H1 (cell line): ENCODE measurements around the gene ZNF423. TPM values are rescaled to one million over a fixed set of nuclear protein-coding genes. Genes with fewer than 3 reads are reported as not detected.

Source experiments
- CTCF ChIA-PET: fragments of 300-600 bp; sonication (Branson Sonifier 250); formaldehyde crosslinking; loops from one replicate; lab custom pipeline; 2021; ENCODE audit not compliant: partially characterized antibody; lab: Charles Lee
- POLR2A ChIA-PET: fragments of 300-600 bp; sonication (Branson Sonifier 250); formaldehyde crosslinking; loops from one replicate; lab custom pipeline; 2021; ENCODE audit warnings: inconsistent platforms; ENCODE audit not compliant: partially characterized antibody; lab: Charles Lee
- DNase-seq, 2 experiments: peaks; one replicate each; pipeline versions ENCODE4 v3.0.0 to v3.0.0-alpha.2; 2010 to 2022; ENCODE audit warnings: low spot score in 2 of 2, low read depth in 1 of 2, mixed read lengths in 1 of 2
- FAIRE-seq: peaks from 2 replicates; lab custom pipeline; 2011; peaks lifted over from hg19 to GRCh38; lab: Jason Lieb, UNC
- H2AFZ ChIP-seq: 2 replicates; pipeline ENCODE4 v1.8.1; 2012; ENCODE audit warnings: low read length, inconsistent platforms
- H2AK5ac ChIP-seq: 2 replicates; pipeline ENCODE4 v1.6.1; 2013; ENCODE audit warnings: low read depth, low read length
- H2BK120ac ChIP-seq: replicated peaks from 2 replicates; pipeline ENCODE3; 2013; ENCODE audit warnings: low read depth, low read length, inconsistent platforms
- H2BK12ac ChIP-seq: 2 replicates; pipeline ENCODE4 v1.6.1; 2013; ENCODE audit warnings: low read depth, low read length
- H2BK15ac ChIP-seq: 2 replicates; pipeline ENCODE4 v1.6.1; 2013; ENCODE audit warnings: low read length
- H2BK20ac ChIP-seq: 2 replicates; pipeline ENCODE4 v1.6.1; 2013; ENCODE audit warnings: low read length
- H2BK5ac ChIP-seq: 2 replicates; pipeline ENCODE4 v1.6.1; 2013; ENCODE audit warnings: low read depth, low read length
- H3K14ac ChIP-seq: 2 replicates; pipeline ENCODE4 v1.6.1; 2013; ENCODE audit warnings: inconsistent platforms; ENCODE audit not compliant: insufficient read length
- H3K18ac ChIP-seq: 2 replicates; pipeline ENCODE4 v1.6.1; 2013; ENCODE audit warnings: low read length; ENCODE audit errors: extremely low read depth
- H3K23ac ChIP-seq: 2 replicates; pipeline ENCODE4 v1.6.1; 2013; ENCODE audit warnings: inconsistent platforms; ENCODE audit not compliant: insufficient read length
- H3K23me2 ChIP-seq: 2 replicates; pipeline ENCODE4 v1.6.1; 2013; ENCODE audit warnings: low read depth, low read length
- H3K27ac ChIP-seq: 2 replicates; pipeline ENCODE4 v1.6.1; 2011; ENCODE audit warnings: low read depth, low read length, inconsistent platforms
- H3K27me3 ChIP-seq, 4 experiments: replicated peaks in 1 of 4; 1 replicate in 1 of 4; 2 replicates in 3 of 4; pipeline versions ENCODE4 v1.6.1 to v1.8.1; 2011 to 2013; ENCODE audit warnings: low read length in 3 of 4, mild to moderate bottlenecking in 3 of 4, inconsistent platforms in 2 of 4, mixed read lengths in 2 of 4, moderate library complexity in 1 of 4; ENCODE audit not compliant: control insufficient read depth in 3 of 4, insufficient read depth in 3 of 4; ENCODE audit errors: extremely low read depth in 1 of 4
- H3K36me3 ChIP-seq, 4 experiments: 2 replicates each; pipeline versions ENCODE4 v1.6.1 to v1.8.1; 2011 to 2013; ENCODE audit warnings: mild to moderate bottlenecking in 4 of 4, low read length in 3 of 4, moderate library complexity in 2 of 4, control low read depth in 1 of 4, inconsistent platforms in 1 of 4; ENCODE audit not compliant: insufficient read depth in 4 of 4, control insufficient read depth in 2 of 4
- H3K4ac ChIP-seq: replicated peaks from 2 replicates; pipeline ENCODE3; 2013; ENCODE audit warnings: low read length, low read depth, mixed read lengths, inconsistent platforms; ENCODE audit not compliant: insufficient read length
- H3K4me1 ChIP-seq, 4 experiments: replicated peaks in 1 of 4; 1 replicate in 1 of 4; 2 replicates in 3 of 4; pipeline versions ENCODE4 v1.6.1 to v1.8.1; 2011 to 2013; ENCODE audit warnings: low read length in 3 of 4, inconsistent platforms in 2 of 4, mixed read lengths in 1 of 4; ENCODE audit not compliant: insufficient read depth in 4 of 4, control insufficient read depth in 3 of 4
- H3K4me2 ChIP-seq, 2 experiments: 2 replicates each; pipeline versions ENCODE4 v1.6.1 to v1.8.1; 2011 to 2013; ENCODE audit warnings: low read depth in 2 of 2, low read length in 2 of 2, control low read depth in 1 of 2, inconsistent platforms in 1 of 2, mild to moderate bottlenecking in 1 of 2; ENCODE audit not compliant: insufficient read depth in 1 of 2
- H3K4me3 ChIP-seq, 4 experiments: fragments of 200-600, 300-600 bp in 1 of 4; sonication (generic), shearing (Covaris generic), sonication (Bioruptor Twin) in 1 of 4; 2 replicates each; pipeline versions ENCODE4 v1.5.1 to v1.8.1; 2011 to 2016; ENCODE audit warnings: low read length in 4 of 4, low read depth in 3 of 4, control low read depth in 2 of 4, inconsistent platforms in 2 of 4, mild to moderate bottlenecking in 2 of 4, mixed read lengths in 1 of 4, moderate library complexity in 1 of 4; ENCODE audit not compliant: insufficient read depth in 2 of 4; ENCODE audit errors: extremely low read depth in 1 of 4
- H3K56ac ChIP-seq: replicated peaks from 2 replicates; pipeline ENCODE3; 2013; ENCODE audit warnings: low read depth, mild to moderate bottlenecking, mixed read lengths, low read length, inconsistent platforms; ENCODE audit not compliant: insufficient read length
- H3K79me1 ChIP-seq: 2 replicates; pipeline ENCODE4 v1.6.1; 2013; ENCODE audit warnings: low read depth, low read length, control low read depth
- H3K79me2 ChIP-seq, 2 experiments: 2 replicates each; pipeline versions ENCODE4 v1.6.1 to v1.8.1; 2012 to 2013; ENCODE audit warnings: low read length in 2 of 2, mild to moderate bottlenecking in 2 of 2, inconsistent platforms in 1 of 2; ENCODE audit not compliant: insufficient read depth in 2 of 2, control insufficient read depth in 1 of 2
- H3K9ac ChIP-seq, 4 experiments: replicated peaks in 1 of 4; 1 replicate in 1 of 4; 2 replicates in 3 of 4; pipeline versions ENCODE4 v1.6.1 to v1.8.1; 2011 to 2013; ENCODE audit warnings: low read depth in 3 of 4, low read length in 3 of 4, control low read depth in 2 of 4, mild to moderate bottlenecking in 2 of 4, moderate library complexity in 2 of 4, inconsistent platforms in 1 of 4; ENCODE audit errors: extremely low read depth in 1 of 4
- H3K9me3 ChIP-seq, 2 experiments: 2 replicates each; pipeline versions ENCODE4 v1.6.1 to v1.8.1; 2012 to 2013; ENCODE audit warnings: mild to moderate bottlenecking in 2 of 2, moderate library complexity in 2 of 2, control low read depth in 1 of 2, inconsistent platforms in 1 of 2, low read depth in 1 of 2, low read length in 1 of 2, mixed read lengths in 1 of 2; ENCODE audit not compliant: insufficient read depth in 2 of 2
- H4K20me1 ChIP-seq, 2 experiments: replicated peaks in 1 of 2; 2 replicates each; pipeline versions ENCODE3 to v1.8.1; 2011 to 2013; ENCODE audit warnings: inconsistent platforms in 2 of 2, low read length in 2 of 2, mild to moderate bottlenecking in 1 of 2; ENCODE audit not compliant: insufficient read depth in 2 of 2, control insufficient read depth in 1 of 2
- H4K5ac ChIP-seq: 2 replicates; pipeline ENCODE4 v1.6.1; 2013; ENCODE audit warnings: low read length, low read depth, mixed read lengths, inconsistent platforms; ENCODE audit not compliant: insufficient read length
- H4K8ac ChIP-seq: 2 replicates; pipeline ENCODE4 v1.8.0; 2013; ENCODE audit warnings: mild to moderate bottlenecking, moderate library complexity, low read length, inconsistent platforms; ENCODE audit not compliant: insufficient read depth; ENCODE audit errors: extremely low read depth
- H4K91ac ChIP-seq: replicated peaks from 2 replicates; pipeline ENCODE3; 2013; ENCODE audit warnings: low read length, mixed read lengths, inconsistent platforms; ENCODE audit not compliant: insufficient read length
- ATF3 ChIP-seq: IDR thresholded peaks from 2 replicates; pipeline ENCODE4 v1.6.1; 2011; ENCODE audit warnings: low read depth, mild to moderate bottlenecking, low read length; ENCODE audit not compliant: insufficient read depth
- EP300 ChIP-seq, 2 experiments: IDR thresholded peaks; 1 replicate in 1 of 2; 2 replicates in 1 of 2; pipeline ENCODE4 v1.6.1; 2011 to 2012; ENCODE audit warnings: low read depth in 2 of 2, low read length in 2 of 2, mild to moderate bottlenecking in 2 of 2, borderline replicate concordance in 1 of 2, inconsistent platforms in 1 of 2, moderate library complexity in 1 of 2
- JUN ChIP-seq: IDR thresholded peaks from 2 replicates; pipeline ENCODE4 v1.6.1; 2011; ENCODE audit warnings: low read depth, mild to moderate bottlenecking, improper control_type of control experiment, low read length
- KDM1A ChIP-seq: fragments of 200-600, 300-600 bp; sonication (generic); IDR thresholded peaks from 2 replicates; pipeline ENCODE4 v1.7.1; 2016; ENCODE audit warnings: mild to moderate bottlenecking, low read length, borderline replicate concordance
- MAFK ChIP-seq: IDR thresholded peaks from 2 replicates; pipeline ENCODE4 v1.6.1; 2012; ENCODE audit warnings: low read depth, mild to moderate bottlenecking, improper control_type of control experiment, low read length
- RAD21 ChIP-seq, 2 experiments: IDR thresholded peaks in 1 of 2; conservative IDR thresholded peaks in 1 of 2; 2 replicates each; pipeline ENCODE4 v1.6.1; 2011; ENCODE audit warnings: low read depth in 2 of 2, low read length in 2 of 2, improper control_type of control experiment in 1 of 2, inconsistent platforms in 1 of 2, mild to moderate bottlenecking in 1 of 2, moderate library complexity in 1 of 2
- RFX5 ChIP-seq: IDR thresholded peaks from 2 replicates; pipeline ENCODE4 v1.6.1; 2011; ENCODE audit warnings: low read depth, low read length, improper control_type of control experiment, borderline replicate concordance
- SIRT6 ChIP-seq: IDR thresholded peaks from one replicate; pipeline ENCODE4 v1.7.1; 2012; ENCODE audit warnings: low read length, inconsistent platforms
- USF2 ChIP-seq: IDR thresholded peaks from 2 replicates; pipeline ENCODE4 v1.6.1; 2011; ENCODE audit warnings: low read length, improper control_type of control experiment
- WGBS, 2 experiments: shearing (Covaris generic) in 1 of 2; methylation state at CpG; one replicate each; pipeline versions ENCODE4 v1.1.6 to v1.1.7; 2013 to 2015; ENCODE audit warnings: low lambda C conversion rate in 2 of 2, mixed read lengths in 2 of 2, inconsistent platforms in 1 of 2, low coverage in 1 of 2, missing lambda C conversion rate in 1 of 2; ENCODE audit not compliant: insufficient replicate concordance in 2 of 2, insufficient coverage in 1 of 2, insufficient read length in 1 of 2; ENCODE audit errors: extremely low coverage in 1 of 2, missing lambda C conversion rate in 1 of 2; 5-methylcytosine and 5-hydroxymethylcytosine counted together
- polyA plus RNA-seq, 7 experiments: library from polyadenylated mRNA; depleted of rRNA in 3 of 7; stranded (reverse) in 5 of 7; unstranded in 2 of 7; fragments of >200 nt in 5 of 7; fragments of 200-250 nt in 2 of 7; gene quantifications; 1 replicate in 5 of 7; 2 replicates in 1 of 7; 4 replicates in 1 of 7; pipeline versions ENCODE4 v1.2.1 to v1.2.3, GENCODE V29; 2011 to 2013; ENCODE audit warnings: missing spikeins in 2 of 7, mixed read lengths in 2 of 7
- total RNA-seq: library from RNA; stranded (reverse); fragmentation: NEBNext Ultra II Directional; extraction: Animal tissue kit (Norgen Biotek cat#: 25700); gene quantifications from 2 replicates; pipeline ENCODE4 v1.2.1, GENCODE V29; 2021
- TF ChIP-seq, protein P1 (sequence below): IDR thresholded peaks from 2 replicates; pipeline ENCODE4 v1.6.1; 2012; ENCODE audit warnings: inconsistent platforms

Gene ZNF423
- total and polyA plus RNA-seq, 2 of the 8 experiments (the other 6 are each of a cell fraction or from before 2014, with no cell fraction given), result 38.2 to 52.3 TPM

GRCh38 chr16:49781401-49781800 is 74.5 kb downstream of the ZNF423 start:
- ChIA-PET POLR2A (interaction anchor here (1.0 to 1.1 kb wide), 2 partner anchors 11 to 18 kb away, joined by 3 to 4 read pairs; no protein-coding TSS in a partner anchor), CTCF (interaction anchor here (1.4 to 3.1 kb wide), 3 partner anchors 11 to 76 kb away, joined by 3 to 18 read pairs (median 15); no protein-coding TSS in a partner anchor)
- no peak for DNase-seq
- Histone ChIP-seq H2BK12ac (no peak overlapping the region), H3K79me1 (peaks cover 6% of the 10 kb centered on the region), H3K9ac (no peak overlapping the region), H3K27me3 (no peaks in the 10 kb centered on the region), H3K4me1 (peaks cover 0 to 8% (median 7%) of the 10 kb centered on the region in 4 experiments), H4K20me1 (peaks cover 0 to 6% of the 10 kb centered on the region in 2 experiments), H4K91ac (no peak overlapping the region), H2BK15ac (no peak overlapping the region), H3K27ac (no peak overlapping the region), H3K23ac (no peak overlapping the region), H3K4me3 (no peak overlapping the region), H3K4ac (no peak overlapping the region), H4K8ac (no peak overlapping the region; the same call in 1 of the 2 replicates), H3K79me2 (peaks cover 5 to 29% of the 10 kb centered on the region in 2 experiments; a peak in 3 of 4 replicates), H3K4me2 (no peak overlapping the region), H2AFZ (no peak overlapping the region), H3K23me2 (peaks cover 1% of the 10 kb centered on the region; the same call in 1 of the 2 replicates), H2BK20ac (no peak overlapping the region), H2AK5ac (no peak overlapping the region), H3K56ac (no peak overlapping the region), H2BK5ac (no peak overlapping the region), H3K14ac (no peak overlapping the region), H3K36me3 (peaks cover 0 to 4% (median under 1%) of the 10 kb centered on the region in 4 experiments; a peak in 3 of 8 replicates), H3K18ac (no peak overlapping the region), H2BK120ac (no peak overlapping the region), H3K9me3 (no peaks in the 10 kb centered on the region), H4K5ac (no peak overlapping the region)
- 94% methylated on average over 12 of the region's 14 CpGs; no CpG with 5 or more reads in 1 of the 2 experiments for WGBS, 2 experiments
- FAIRE-seq, result no peak
- no peak for TF ChIP-seq ATF3
- no peak for TF ChIP-seq SIRT6
- TF ChIP-seq, protein P1, sequence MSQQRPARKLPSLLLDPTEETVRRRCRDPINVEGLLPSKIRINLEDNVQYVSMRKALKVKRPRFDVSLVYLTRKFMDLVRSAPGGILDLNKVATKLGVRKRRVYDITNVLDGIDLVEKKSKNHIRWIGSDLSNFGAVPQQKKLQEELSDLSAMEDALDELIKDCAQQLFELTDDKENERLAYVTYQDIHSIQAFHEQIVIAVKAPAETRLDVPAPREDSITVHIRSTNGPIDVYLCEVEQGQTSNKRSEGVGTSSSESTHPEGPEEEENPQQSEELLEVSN, result no peak
- no peak for TF ChIP-seq RFX5
- TF ChIP-seq KDM1A, result no peak
- no peak for TF ChIP-seq EP300 (IDR thresholded peaks at IDR 0.05; ENCODE audit: borderline replicate concordance in 1 of 2, low read depth in 2 of 2, low read length in 2 of 2)
- TF ChIP-seq RAD21 (IDR thresholded peaks at IDR 0.05 in 1 of 2, conservative IDR thresholded peaks at IDR 0.05 in 1 of 2; ENCODE audit: low read depth in 2 of 2, low read length in 2 of 2), result no peak
- TF ChIP-seq USF2, result no peak
- no peak for TF ChIP-seq MAFK
- TF ChIP-seq JUN, result no peak
